NB4 (cell line): ENCODE measurements around the gene STC2.

Source experiments
- POLR2A ChIP-seq: IDR thresholded peaks from 2 replicates; pipeline ENCODE4 v1.6.1; 2011; ENCODE audit warnings: mild to moderate bottlenecking; ENCODE audit not compliant: insufficient read length; ENCODE audit errors: extremely low read depth
- TF ChIP-seq, protein P1 (sequence below): IDR thresholded peaks from one replicate; pipeline ENCODE4 v1.5.1; 2012; ENCODE audit warnings: low read depth, low read length

DNA sequence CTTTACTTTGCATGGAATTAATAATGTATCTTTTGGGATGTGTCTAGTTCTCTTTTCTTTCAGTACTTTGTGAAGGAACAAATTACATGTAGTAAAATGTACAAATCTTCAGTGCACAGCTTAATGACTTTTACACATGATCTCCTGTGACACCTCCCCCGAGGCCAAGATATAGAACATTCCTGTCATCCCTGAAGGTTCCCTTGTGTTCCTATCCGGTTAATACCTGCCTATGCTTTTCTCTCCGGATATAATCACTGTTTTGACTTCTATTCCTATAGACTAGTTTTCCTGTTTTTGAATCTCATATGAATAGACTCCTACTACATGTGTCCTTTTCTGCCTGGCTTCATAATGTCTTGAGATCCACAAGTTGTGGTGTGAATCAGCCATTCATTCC, 21.5 kb downstream of the STC2 start:
- TF ChIP-seq, protein P1, sequence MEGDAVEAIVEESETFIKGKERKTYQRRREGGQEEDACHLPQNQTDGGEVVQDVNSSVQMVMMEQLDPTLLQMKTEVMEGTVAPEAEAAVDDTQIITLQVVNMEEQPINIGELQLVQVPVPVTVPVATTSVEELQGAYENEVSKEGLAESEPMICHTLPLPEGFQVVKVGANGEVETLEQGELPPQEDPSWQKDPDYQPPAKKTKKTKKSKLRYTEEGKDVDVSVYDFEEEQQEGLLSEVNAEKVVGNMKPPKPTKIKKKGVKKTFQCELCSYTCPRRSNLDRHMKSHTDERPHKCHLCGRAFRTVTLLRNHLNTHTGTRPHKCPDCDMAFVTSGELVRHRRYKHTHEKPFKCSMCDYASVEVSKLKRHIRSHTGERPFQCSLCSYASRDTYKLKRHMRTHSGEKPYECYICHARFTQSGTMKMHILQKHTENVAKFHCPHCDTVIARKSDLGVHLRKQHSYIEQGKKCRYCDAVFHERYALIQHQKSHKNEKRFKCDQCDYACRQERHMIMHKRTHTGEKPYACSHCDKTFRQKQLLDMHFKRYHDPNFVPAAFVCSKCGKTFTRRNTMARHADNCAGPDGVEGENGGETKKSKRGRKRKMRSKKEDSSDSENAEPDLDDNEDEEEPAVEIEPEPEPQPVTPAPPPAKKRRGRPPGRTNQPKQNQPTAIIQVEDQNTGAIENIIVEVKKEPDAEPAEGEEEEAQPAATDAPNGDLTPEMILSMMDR, result no peak
- TF ChIP-seq POLR2A, result no peak
